HG02973 (cell line): ENCODE measurements around the gene ELP5.

ENCODE experiments used
- ATAC-seq: cut with Tn5 transposase; IDR thresholded peaks from one replicate; pipeline ENCODE4 v1.9.1; 2021; ENCODE audit warnings: moderate library complexity; ENCODE audit not compliant: unreplicated experiment

ELP5 gene

DNA sequence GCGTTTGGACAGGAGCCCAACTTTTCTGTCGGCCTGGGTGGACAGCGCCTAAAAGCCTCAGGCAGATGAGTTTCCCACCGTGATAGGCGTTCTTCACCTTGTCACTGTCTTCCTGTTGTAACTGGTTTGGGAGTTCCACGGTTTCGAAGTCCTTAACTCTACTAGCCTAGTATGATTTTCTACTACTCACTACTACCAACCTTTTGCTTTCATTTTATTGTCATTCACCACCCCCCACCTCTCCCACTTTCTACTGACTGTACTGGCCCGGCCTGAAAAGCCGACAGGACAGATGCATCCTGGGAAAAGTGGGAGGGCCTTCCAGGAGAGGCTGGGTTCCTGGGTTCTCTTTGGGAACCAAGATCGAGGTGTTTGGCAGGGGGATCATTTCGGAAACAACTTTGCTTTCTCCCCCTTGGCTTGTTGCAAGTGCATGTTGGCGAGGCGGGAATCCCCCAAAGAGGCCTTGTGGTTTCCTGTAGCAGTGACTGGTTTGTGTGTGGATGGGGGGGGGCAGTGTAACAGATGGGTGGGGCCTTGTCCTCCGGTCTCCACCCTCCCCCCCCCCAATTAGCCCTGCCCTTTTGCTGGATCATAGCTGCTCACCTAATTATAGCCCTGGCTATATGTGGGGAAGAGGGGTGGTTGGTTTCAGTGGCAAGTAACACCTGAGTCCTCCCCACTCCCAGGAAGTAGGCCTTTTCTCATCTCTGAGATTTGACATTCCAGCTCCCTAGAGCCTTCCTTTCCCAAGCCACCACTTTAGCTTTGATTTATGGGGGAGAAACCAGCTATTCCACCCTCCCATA, 56.8 kb downstream of the ELP5 start:
- ATAC-seq = no peak
